Tibial nerve (tissue), 4 donors: ENCODE data around the gene RTN4. TPM values are rescaled to one million over a fixed set of nuclear protein-coding genes. Genes with fewer than 3 reads are reported as not detected.

Experiments
- DNase-seq, 2 donors: peaks; one replicate each; pipeline ENCODE4 v3.0.0-alpha.2; 2019; ENCODE audit warnings: low spot score in 2 of 2
- H3K27ac ChIP-seq, 4 donors: fragments of 200-600 bp; sonication (generic) in 3 of 4; one replicate each; pipeline ENCODE4 v1.5.1; 2017 to 2019; ENCODE audit warnings: mild to moderate bottlenecking in 1 of 4
- H3K27me3 ChIP-seq, 2 donors: fragments of 200-600 bp; sonication (generic) in 1 of 2; one replicate each; pipeline versions ENCODE4 v1.5.1 to v1.6.0; 2017 to 2019
- H3K36me3 ChIP-seq, 3 donors: fragments of 200-600 bp; sonication (generic); one replicate each; pipeline ENCODE4 v1.5.1; 2018 to 2019
- H3K4me1 ChIP-seq, 4 donors: fragments of 200-600 bp; sonication (generic) in 3 of 4; one replicate each; pipeline ENCODE4 v1.5.1; 2017 to 2019
- H3K4me3 ChIP-seq, 4 donors: fragments of 200-600 bp; sonication (generic) in 3 of 4; one replicate each; pipeline ENCODE4 v1.5.1; 2017 to 2019; ENCODE audit warnings: mild to moderate bottlenecking in 1 of 4, moderate library complexity in 1 of 4
- H3K9me3 ChIP-seq, 4 donors: fragments of 200-600 bp; sonication (generic) in 3 of 4; one replicate each; pipeline ENCODE4 v1.5.1; 2017 to 2019
- CTCF ChIP-seq, 5 experiments: fragments of 200-600 bp in 3 of 5; fragments of 450-650 bp in 2 of 5; sonication (generic) in 3 of 5; IDR thresholded peaks; one replicate each; pipeline ENCODE4 v1.5.1; 2016 to 2019; ENCODE audit warnings: antibody characterized with exemption in 5 of 5, mild to moderate bottlenecking in 3 of 5, moderate library complexity in 2 of 5
- EP300 ChIP-seq, 2 donors: sonication (generic); formaldehyde crosslinking; IDR thresholded peaks; one replicate each; pipeline ENCODE4 v1.6.1; 2017; ENCODE audit warnings: antibody characterized with exemption in 2 of 2, mild to moderate bottlenecking in 1 of 2
- POLR2A ChIP-seq, 2 donors: fragments of 450-650 bp; IDR thresholded peaks; one replicate each; pipeline ENCODE4 v1.6.1; 2017; ENCODE audit warnings: antibody characterized with exemption in 2 of 2, mild to moderate bottlenecking in 2 of 2, moderate library complexity in 2 of 2
- WGBS, 2 donors: methylation state at CpG; one replicate each; pipeline ENCODE4 v1.1.5; 2018; 5-methylcytosine and 5-hydroxymethylcytosine counted together
- total RNA-seq, 4 donors: library from RNA; depleted of rRNA; stranded (reverse); fragments of >200 nt; gene quantifications; one replicate each; pipeline ENCODE4 v1.1.0, GENCODE V29; 2016

Gene RTN4
- total RNA-seq, 4 donors from 2014 or later = 232 to 245 (median 243) TPM

DNA sequence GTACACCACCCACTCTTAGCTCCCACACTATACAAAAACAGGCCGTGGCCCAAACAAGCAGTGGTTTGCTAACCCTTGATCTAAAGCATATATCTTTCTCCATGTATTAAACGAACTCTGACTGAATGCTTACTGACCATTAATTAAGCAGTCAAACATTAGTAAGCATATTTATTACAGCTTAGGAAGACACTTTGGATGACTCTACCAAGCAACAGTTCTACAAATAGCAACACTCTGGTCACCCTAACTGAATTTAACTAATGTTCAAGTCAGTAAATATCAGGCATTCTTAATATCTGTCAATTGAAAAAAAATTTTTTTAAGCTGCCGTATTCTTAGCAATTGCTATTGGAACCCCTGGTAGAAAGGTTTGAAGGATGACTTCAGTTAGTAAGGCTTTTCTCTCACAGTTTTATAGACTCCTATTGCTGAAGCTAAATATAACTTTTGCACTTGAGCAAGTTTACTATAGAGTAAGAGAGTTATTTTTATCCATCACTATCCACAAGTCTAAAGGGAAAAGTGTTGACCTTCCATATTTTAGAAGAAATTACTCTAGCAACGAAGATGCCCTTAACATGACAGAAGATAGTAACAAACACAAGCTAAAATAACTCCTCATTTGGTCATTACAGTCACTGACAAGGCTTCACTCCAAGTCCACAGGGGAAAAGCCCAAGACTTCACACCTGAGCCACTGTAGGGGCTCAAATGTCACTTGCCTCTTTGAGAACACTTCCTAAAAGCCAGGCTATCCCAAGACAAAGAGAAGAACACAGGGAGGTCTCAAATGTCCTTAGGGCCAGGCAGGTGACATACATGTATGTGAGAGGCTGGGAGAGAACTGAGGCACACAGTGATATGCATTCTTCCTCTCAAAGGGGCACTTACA, 74.4 kb downstream of the RTN4 start:
- peak overlapping the region in 1 of 4 donors; percentile 19 for H3K27ac ChIP-seq
- H3K27me3 ChIP-seq = no peaks in the 10 kb centered on the region
- H3K36me3 ChIP-seq = peaks cover 0 to 26% (median 0%) of the 10 kb centered on the region in 3 donors
- 61 to 64% methylated on average over 4 of the region's 4 CpGs for WGBS, 2 donors
- peaks cover 0 to 76% (median 10%) of the 10 kb centered on the region in 4 donors for H3K4me1 ChIP-seq
- H3K4me3 ChIP-seq = no peak overlapping the region
- H3K9me3 ChIP-seq = no peaks in the 10 kb centered on the region
- TF ChIP-seq CTCF (IDR thresholded peaks at IDR 0.05) = no peak
- TF ChIP-seq POLR2A (IDR thresholded peaks at IDR 0.05) = no peak
- no peak for TF ChIP-seq EP300 (IDR thresholded peaks at IDR 0.05)
- no peak for DNase-seq

- Histone ChIP-seq H3K4me3 (no peak overlapping the region), H3K27ac (peak overlapping the region in 1 of 4 donors; percentile 19), H3K27me3 (no peaks in the 10 kb centered on the region), H3K36me3 (peaks cover 0 to 32% (median 0%) of the 10 kb centered on the region in 3 donors), H3K9me3 (no peaks in the 10 kb centered on the region), H3K4me1 (peaks cover 0 to 70% (median 10%) of the 10 kb centered on the region in 4 donors)
- no peak for DNase-seq
- no peak for TF ChIP-seq EP300 (IDR thresholded peaks at IDR 0.05)
- no peak for TF ChIP-seq CTCF (IDR thresholded peaks at IDR 0.05)
- no peak for TF ChIP-seq POLR2A (IDR thresholded peaks at IDR 0.05)
- 94 to 97% methylated on average over 2 of the region's 2 CpGs for WGBS, 2 donors
Measured at GRCh38 chr2:54975175-54975574, 75.1 kb downstream of the RTN4 start.

DNA sequence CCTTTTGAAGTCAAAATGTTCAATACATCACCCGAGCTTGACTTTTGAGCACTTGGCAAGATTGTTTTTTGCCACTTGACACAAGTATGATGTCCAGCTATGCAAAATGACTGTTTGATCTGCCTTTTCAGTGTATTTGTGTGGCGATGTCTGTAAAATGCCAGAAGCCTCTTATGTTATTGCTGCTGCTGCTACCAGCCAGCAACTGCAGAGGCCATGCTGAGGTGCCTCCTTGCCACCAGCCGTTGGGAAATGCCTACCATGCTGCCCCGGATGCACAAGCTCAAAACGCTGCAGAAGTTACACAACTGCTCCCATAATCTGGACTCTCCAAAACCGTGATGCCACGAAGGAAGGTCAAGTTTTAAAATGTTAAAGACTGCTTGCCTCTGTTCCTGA, 80.3 kb downstream of the RTN4 start:
- Histone ChIP-seq H3K4me1 (peaks cover 0 to 51% (median 0%) of the 10 kb centered on the region in 4 donors), H3K4me3 (no peak overlapping the region), H3K36me3 (peaks cover 0 to 47% (median 0%) of the 10 kb centered on the region in 3 donors), H3K27ac (no peak overlapping the region), H3K27me3 (no peaks in the 10 kb centered on the region), H3K9me3 (no peaks in the 10 kb centered on the region)
- 84 to 92% methylated on average over 7 of the region's 7 CpGs for WGBS, 2 donors
- DNase-seq = no peak
- TF ChIP-seq CTCF (IDR thresholded peaks at IDR 0.05) = no peak
- TF ChIP-seq POLR2A (IDR thresholded peaks at IDR 0.05) = no peak
- no peak for TF ChIP-seq EP300 (IDR thresholded peaks at IDR 0.05)

- Histone ChIP-seq H3K4me3 (no peak overlapping the region), H3K9me3 (no peaks in the 10 kb centered on the region), H3K36me3 (peaks cover 0 to 45% (median 0%) of the 10 kb centered on the region in 3 donors), H3K27me3 (no peaks in the 10 kb centered on the region), H3K27ac (no peak overlapping the region), H3K4me1 (peaks cover 0 to 50% (median 0%) of the 10 kb centered on the region in 4 donors)
- WGBS, 2 donors = 65 to 84% methylated on average over 4 of the region's 4 CpGs
- no peak for DNase-seq
- TF ChIP-seq EP300 (IDR thresholded peaks at IDR 0.05) (no peak), POLR2A (IDR thresholded peaks at IDR 0.05) (no peak), CTCF (IDR thresholded peaks at IDR 0.05) (no peak)
Measured at GRCh38 chr2:54969295-54969939, 80.8 kb downstream of the RTN4 start.
